H1 (cell line): ENCODE results near the gene LUC7L3. TPM values are rescaled to one million over a fixed set of nuclear protein-coding genes. Genes with fewer than 3 reads are reported as not detected.

ENCODE experiments used
- CTCF ChIA-PET: fragments of 300-600 bp; sonication (Branson Sonifier 250); formaldehyde crosslinking; loops from one replicate; lab custom pipeline; 2021; ENCODE audit not compliant: partially characterized antibody; lab: Charles Lee
- POLR2A ChIA-PET: fragments of 300-600 bp; sonication (Branson Sonifier 250); formaldehyde crosslinking; loops from one replicate; lab custom pipeline; 2021; ENCODE audit warnings: inconsistent platforms; ENCODE audit not compliant: partially characterized antibody; lab: Charles Lee
- DNase-seq, 2 experiments: peaks; one replicate each; pipeline versions ENCODE4 v3.0.0 to v3.0.0-alpha.2; 2010 to 2022; ENCODE audit warnings: low spot score in 2 of 2, low read depth in 1 of 2, mixed read lengths in 1 of 2
- FAIRE-seq: peaks from 2 replicates; lab custom pipeline; 2011; peaks lifted over from hg19 to GRCh38; lab: Jason Lieb, UNC
- H2AFZ ChIP-seq: 2 replicates; pipeline ENCODE4 v1.8.1; 2012; ENCODE audit warnings: low read length, inconsistent platforms
- H2AK5ac ChIP-seq: 2 replicates; pipeline ENCODE4 v1.6.1; 2013; ENCODE audit warnings: low read depth, low read length
- H2BK120ac ChIP-seq: replicated peaks from 2 replicates; pipeline ENCODE3; 2013; ENCODE audit warnings: low read depth, low read length, inconsistent platforms
- H2BK12ac ChIP-seq: 2 replicates; pipeline ENCODE4 v1.6.1; 2013; ENCODE audit warnings: low read depth, low read length
- H2BK15ac ChIP-seq: 2 replicates; pipeline ENCODE4 v1.6.1; 2013; ENCODE audit warnings: low read length
- H2BK20ac ChIP-seq: 2 replicates; pipeline ENCODE4 v1.6.1; 2013; ENCODE audit warnings: low read length
- H2BK5ac ChIP-seq: 2 replicates; pipeline ENCODE4 v1.6.1; 2013; ENCODE audit warnings: low read depth, low read length
- H3K14ac ChIP-seq: 2 replicates; pipeline ENCODE4 v1.6.1; 2013; ENCODE audit warnings: inconsistent platforms; ENCODE audit not compliant: insufficient read length
- H3K18ac ChIP-seq: 2 replicates; pipeline ENCODE4 v1.6.1; 2013; ENCODE audit warnings: low read length; ENCODE audit errors: extremely low read depth
- H3K23ac ChIP-seq: 2 replicates; pipeline ENCODE4 v1.6.1; 2013; ENCODE audit warnings: inconsistent platforms; ENCODE audit not compliant: insufficient read length
- H3K23me2 ChIP-seq: 2 replicates; pipeline ENCODE4 v1.6.1; 2013; ENCODE audit warnings: low read depth, low read length
- H3K27ac ChIP-seq: 2 replicates; pipeline ENCODE4 v1.6.1; 2011; ENCODE audit warnings: low read depth, low read length, inconsistent platforms
- H3K27me3 ChIP-seq, 4 experiments: replicated peaks in 1 of 4; 1 replicate in 1 of 4; 2 replicates in 3 of 4; pipeline versions ENCODE4 v1.6.1 to v1.8.1; 2011 to 2013; ENCODE audit warnings: low read length in 3 of 4, mild to moderate bottlenecking in 3 of 4, inconsistent platforms in 2 of 4, mixed read lengths in 2 of 4, moderate library complexity in 1 of 4; ENCODE audit not compliant: control insufficient read depth in 3 of 4, insufficient read depth in 3 of 4; ENCODE audit errors: extremely low read depth in 1 of 4
- H3K36me3 ChIP-seq, 4 experiments: 2 replicates each; pipeline versions ENCODE4 v1.6.1 to v1.8.1; 2011 to 2013; ENCODE audit warnings: mild to moderate bottlenecking in 4 of 4, low read length in 3 of 4, moderate library complexity in 2 of 4, control low read depth in 1 of 4, inconsistent platforms in 1 of 4; ENCODE audit not compliant: insufficient read depth in 4 of 4, control insufficient read depth in 2 of 4
- H3K4ac ChIP-seq: replicated peaks from 2 replicates; pipeline ENCODE3; 2013; ENCODE audit warnings: low read length, low read depth, mixed read lengths, inconsistent platforms; ENCODE audit not compliant: insufficient read length
- H3K4me1 ChIP-seq, 4 experiments: replicated peaks in 1 of 4; 1 replicate in 1 of 4; 2 replicates in 3 of 4; pipeline versions ENCODE4 v1.6.1 to v1.8.1; 2011 to 2013; ENCODE audit warnings: low read length in 3 of 4, inconsistent platforms in 2 of 4, mixed read lengths in 1 of 4; ENCODE audit not compliant: insufficient read depth in 4 of 4, control insufficient read depth in 3 of 4
- H3K4me2 ChIP-seq, 2 experiments: 2 replicates each; pipeline versions ENCODE4 v1.6.1 to v1.8.1; 2011 to 2013; ENCODE audit warnings: low read depth in 2 of 2, low read length in 2 of 2, control low read depth in 1 of 2, inconsistent platforms in 1 of 2, mild to moderate bottlenecking in 1 of 2; ENCODE audit not compliant: insufficient read depth in 1 of 2
- H3K4me3 ChIP-seq, 4 experiments: fragments of 200-600, 300-600 bp in 1 of 4; sonication (generic), shearing (Covaris generic), sonication (Bioruptor Twin) in 1 of 4; 2 replicates each; pipeline versions ENCODE4 v1.5.1 to v1.8.1; 2011 to 2016; ENCODE audit warnings: low read length in 4 of 4, low read depth in 3 of 4, control low read depth in 2 of 4, inconsistent platforms in 2 of 4, mild to moderate bottlenecking in 2 of 4, mixed read lengths in 1 of 4, moderate library complexity in 1 of 4; ENCODE audit not compliant: insufficient read depth in 2 of 4; ENCODE audit errors: extremely low read depth in 1 of 4
- H3K56ac ChIP-seq: replicated peaks from 2 replicates; pipeline ENCODE3; 2013; ENCODE audit warnings: low read depth, mild to moderate bottlenecking, mixed read lengths, low read length, inconsistent platforms; ENCODE audit not compliant: insufficient read length
- H3K79me1 ChIP-seq: 2 replicates; pipeline ENCODE4 v1.6.1; 2013; ENCODE audit warnings: low read depth, low read length, control low read depth
- H3K79me2 ChIP-seq, 2 experiments: 2 replicates each; pipeline versions ENCODE4 v1.6.1 to v1.8.1; 2012 to 2013; ENCODE audit warnings: low read length in 2 of 2, mild to moderate bottlenecking in 2 of 2, inconsistent platforms in 1 of 2; ENCODE audit not compliant: insufficient read depth in 2 of 2, control insufficient read depth in 1 of 2
- H3K9ac ChIP-seq, 4 experiments: replicated peaks in 1 of 4; 1 replicate in 1 of 4; 2 replicates in 3 of 4; pipeline versions ENCODE4 v1.6.1 to v1.8.1; 2011 to 2013; ENCODE audit warnings: low read depth in 3 of 4, low read length in 3 of 4, control low read depth in 2 of 4, mild to moderate bottlenecking in 2 of 4, moderate library complexity in 2 of 4, inconsistent platforms in 1 of 4; ENCODE audit errors: extremely low read depth in 1 of 4
- H3K9me3 ChIP-seq, 2 experiments: 2 replicates each; pipeline versions ENCODE4 v1.6.1 to v1.8.1; 2012 to 2013; ENCODE audit warnings: mild to moderate bottlenecking in 2 of 2, moderate library complexity in 2 of 2, control low read depth in 1 of 2, inconsistent platforms in 1 of 2, low read depth in 1 of 2, low read length in 1 of 2, mixed read lengths in 1 of 2; ENCODE audit not compliant: insufficient read depth in 2 of 2
- H4K20me1 ChIP-seq, 2 experiments: replicated peaks in 1 of 2; 2 replicates each; pipeline versions ENCODE3 to v1.8.1; 2011 to 2013; ENCODE audit warnings: inconsistent platforms in 2 of 2, low read length in 2 of 2, mild to moderate bottlenecking in 1 of 2; ENCODE audit not compliant: insufficient read depth in 2 of 2, control insufficient read depth in 1 of 2
- H4K5ac ChIP-seq: 2 replicates; pipeline ENCODE4 v1.6.1; 2013; ENCODE audit warnings: low read length, low read depth, mixed read lengths, inconsistent platforms; ENCODE audit not compliant: insufficient read length
- H4K8ac ChIP-seq: 2 replicates; pipeline ENCODE4 v1.8.0; 2013; ENCODE audit warnings: mild to moderate bottlenecking, moderate library complexity, low read length, inconsistent platforms; ENCODE audit not compliant: insufficient read depth; ENCODE audit errors: extremely low read depth
- H4K91ac ChIP-seq: replicated peaks from 2 replicates; pipeline ENCODE3; 2013; ENCODE audit warnings: low read length, mixed read lengths, inconsistent platforms; ENCODE audit not compliant: insufficient read length
- BACH1 ChIP-seq: IDR thresholded peaks from 2 replicates; pipeline ENCODE4 v1.6.1; 2012; ENCODE audit warnings: low read length, improper control_type of control experiment
- EGR1 ChIP-seq: IDR thresholded peaks from 2 replicates; pipeline ENCODE4 v1.6.1; 2011; ENCODE audit warnings: low read depth, low read length, borderline replicate concordance
- EP300 ChIP-seq, 2 experiments: IDR thresholded peaks; 1 replicate in 1 of 2; 2 replicates in 1 of 2; pipeline ENCODE4 v1.6.1; 2011 to 2012; ENCODE audit warnings: low read depth in 2 of 2, low read length in 2 of 2, mild to moderate bottlenecking in 2 of 2, borderline replicate concordance in 1 of 2, inconsistent platforms in 1 of 2, moderate library complexity in 1 of 2
- FOSL1 ChIP-seq: IDR thresholded peaks from 2 replicates; pipeline ENCODE4 v1.6.1; 2011; ENCODE audit warnings: mild to moderate bottlenecking, low read depth, low read length, moderate library complexity; ENCODE audit not compliant: insufficient read depth
- KDM4A ChIP-seq: IDR thresholded peaks from one replicate; pipeline ENCODE4 v1.7.1; 2012; ENCODE audit warnings: low read depth, mild to moderate bottlenecking, moderate library complexity, low read length, inconsistent platforms; ENCODE audit not compliant: severe bottlenecking
- KDM5A ChIP-seq: fragments of 200-600 bp; IDR thresholded peaks from 2 replicates; pipeline ENCODE4 v1.7.1; 2012; ENCODE audit warnings: mild to moderate bottlenecking, low read length, inconsistent platforms, mixed read lengths
- MAX ChIP-seq: IDR thresholded peaks from 2 replicates; pipeline ENCODE4 v1.6.1; 2012; ENCODE audit warnings: inconsistent platforms
- PHF8 ChIP-seq: fragments of 200-600 bp; sonication (generic); conservative IDR thresholded peaks from 2 replicates; pipeline ENCODE4 v1.7.1; 2012; ENCODE audit warnings: low read depth, mild to moderate bottlenecking, inconsistent platforms, low read length, moderate library complexity
- RXRA ChIP-seq: IDR thresholded peaks from 2 replicates; pipeline ENCODE4 v1.6.1; 2011; ENCODE audit warnings: low read depth, mild to moderate bottlenecking, low read length, moderate library complexity; ENCODE audit not compliant: insufficient read depth
- SAP30 ChIP-seq: fragments of 300-600 bp; sonication (generic); IDR thresholded peaks from 2 replicates; pipeline ENCODE4 v1.7.1; 2012; ENCODE audit warnings: low read length, moderate library complexity, mild to moderate bottlenecking, inconsistent platforms; ENCODE audit not compliant: insufficient read depth, insufficient replicate concordance
- TEAD4 ChIP-seq: IDR thresholded peaks from 2 replicates; pipeline ENCODE4 v1.6.1; 2012; ENCODE audit warnings: low read depth, low read length, inconsistent platforms, mixed read lengths
- whole genome bisulfite sequencing, 2 experiments: shearing (Covaris generic) in 1 of 2; methylation state at CpG; one replicate each; pipeline versions ENCODE4 v1.1.6 to v1.1.7; 2013 to 2015; ENCODE audit warnings: low lambda C conversion rate in 2 of 2, mixed read lengths in 2 of 2, inconsistent platforms in 1 of 2, low coverage in 1 of 2, missing lambda C conversion rate in 1 of 2; ENCODE audit not compliant: insufficient replicate concordance in 2 of 2, insufficient coverage in 1 of 2, insufficient read length in 1 of 2; ENCODE audit errors: extremely low coverage in 1 of 2, missing lambda C conversion rate in 1 of 2; 5-methylcytosine and 5-hydroxymethylcytosine counted together
- polyA plus RNA-seq, 7 experiments: library from polyadenylated mRNA; depleted of rRNA in 3 of 7; stranded (reverse) in 5 of 7; unstranded in 2 of 7; fragments of >200 nt in 5 of 7; fragments of 200-250 nt in 2 of 7; gene quantifications; 1 replicate in 5 of 7; 2 replicates in 1 of 7; 4 replicates in 1 of 7; pipeline versions ENCODE4 v1.2.1 to v1.2.3, GENCODE V29; 2011 to 2013; ENCODE audit warnings: missing spikeins in 2 of 7, mixed read lengths in 2 of 7
- total RNA-seq: library from RNA; stranded (reverse); fragmentation: NEBNext Ultra II Directional; extraction: Animal tissue kit (Norgen Biotek cat#: 25700); gene quantifications from 2 replicates; pipeline ENCODE4 v1.2.1, GENCODE V29; 2021

Gene LUC7L3
- total and polyA plus RNA-seq, 2 of the 8 experiments (the other 6 are each of a cell fraction or from before 2014, with no cell fraction given) = 102 to 126 TPM

DNA sequence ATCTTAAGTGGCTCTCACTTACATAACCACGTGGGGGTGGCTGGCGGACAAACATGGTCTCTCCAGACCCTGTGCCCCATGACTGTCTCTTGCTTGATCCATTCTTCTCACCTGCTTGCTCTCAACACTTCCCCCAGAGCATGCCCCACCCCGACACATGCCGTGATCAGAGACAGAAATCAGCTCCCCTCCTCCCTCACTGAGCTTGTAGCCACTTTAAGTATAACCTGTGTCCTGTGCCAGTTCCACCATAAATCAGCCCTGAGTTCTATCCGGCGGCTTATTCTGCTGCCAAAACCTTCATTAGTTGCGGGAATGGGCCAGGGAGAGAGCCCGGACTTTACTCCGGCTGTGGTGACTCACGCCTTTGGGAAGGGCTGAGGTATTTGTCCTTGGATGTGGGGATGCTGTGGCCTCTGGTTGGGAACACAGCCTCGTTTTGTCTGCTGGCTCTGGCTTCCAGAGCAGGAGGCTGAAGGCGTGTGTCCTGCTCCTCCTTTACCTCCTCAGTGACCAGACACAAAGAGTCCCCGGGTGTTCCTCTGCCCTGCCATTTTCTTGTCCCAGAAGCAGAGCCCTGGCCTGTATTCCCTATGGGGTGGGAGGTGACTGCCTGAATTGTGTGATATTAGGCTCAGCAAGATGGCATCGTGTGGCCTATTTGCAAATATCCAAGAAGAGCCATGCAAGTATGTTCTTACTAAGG is 32.8 kb upstream of the LUC7L3 start:
- H3K23ac ChIP-seq = no peak overlapping the region
- DNase-seq = no peak
- H2BK120ac ChIP-seq = no peak overlapping the region
- no peaks in the 10 kb centered on the region for H3K79me1 ChIP-seq
- H3K14ac ChIP-seq = no peak overlapping the region
- no peak overlapping the region for H4K8ac ChIP-seq
- H3K36me3 ChIP-seq = no peaks in the 10 kb centered on the region
- H3K27ac ChIP-seq = no peak overlapping the region
- no peak overlapping the region for H3K4me2 ChIP-seq
- H2AFZ ChIP-seq = 0 out of 2 replicates have a peak overlapping the region, but pooled peaks have one; percentile 83
- CTCF ChIA-PET = interaction anchor here (1.1 to 20.2 kb wide), 11 partner anchors 8 to 204 kb away, joined by 3 to 391 read pairs (median 4); no protein-coding TSS in a partner anchor
- no peak overlapping the region for H2AK5ac ChIP-seq
- FAIRE-seq = no peak
- no peak overlapping the region for H4K5ac ChIP-seq
- no peaks in the 10 kb centered on the region for H3K79me2 ChIP-seq
- H3K27me3 ChIP-seq = no peaks in the 10 kb centered on the region
- 82% methylated on average over 14 of the region's 14 CpGs; no CpG with 5 or more reads in 1 of the 2 experiments for WGBS, 2 experiments
- POLR2A ChIA-PET = interaction anchor here (0.8 to 1.2 kb wide), 3 partner anchors 9 to 70 kb away, joined by 3 read pairs; no protein-coding TSS in a partner anchor
- H2BK20ac ChIP-seq = peak overlapping the region; percentile 64; the same call in 1 of the 2 replicates
- peaks cover 1 to 28% (median 10%) of the 10 kb centered on the region in 4 experiments; a peak in 6 of 7 replicates for H3K4me1 ChIP-seq
- no peaks in the 10 kb centered on the region for H3K9me3 ChIP-seq
- H4K91ac ChIP-seq = no peak overlapping the region
- peak overlapping the region; percentile 67; the same call in 1 of the 2 replicates for H2BK5ac ChIP-seq
- no peak overlapping the region for H3K4me3 ChIP-seq
- no peaks in the 10 kb centered on the region for H3K23me2 ChIP-seq
- H4K20me1 ChIP-seq = no peaks in the 10 kb centered on the region
- no peak overlapping the region for H3K9ac ChIP-seq
- H2BK15ac ChIP-seq = peak overlapping the region; percentile 54; the same call in 1 of the 2 replicates
- no peak overlapping the region for H3K56ac ChIP-seq
- H3K4ac ChIP-seq = no peak overlapping the region
- no peak overlapping the region for H3K18ac ChIP-seq
- H2BK12ac ChIP-seq = no peak overlapping the region
- TF ChIP-seq BACH1 = no peak
- no peak for TF ChIP-seq KDM4A
- TF ChIP-seq SAP30 = no peak
- no peak for TF ChIP-seq FOSL1
- TF ChIP-seq EGR1 = no peak
- TF ChIP-seq PHF8 = no peak
- TF ChIP-seq MAX = no peak
- no peak for TF ChIP-seq RXRA
- no peak for TF ChIP-seq KDM5A
- TF ChIP-seq EP300 (IDR thresholded peaks at IDR 0.05; ENCODE audit: borderline replicate concordance in 1 of 2, low read depth in 2 of 2, low read length in 2 of 2) = no peak
- no peak for TF ChIP-seq TEAD4
